Measurements from ENCODE around the gene YIPF4. TPM values are rescaled to one million over a fixed set of nuclear protein-coding genes. Genes with fewer than 3 reads are reported as not detected.
"Not testable (repeated sequence)": the region's sequence is repeated elsewhere in the genome, so short reads cannot be mapped to it uniquely, and the experiment has no call there.

The YIPF4 gene
- total RNA-seq, 1 experiment from 2014 or later = 60.2 TPM

DNA sequence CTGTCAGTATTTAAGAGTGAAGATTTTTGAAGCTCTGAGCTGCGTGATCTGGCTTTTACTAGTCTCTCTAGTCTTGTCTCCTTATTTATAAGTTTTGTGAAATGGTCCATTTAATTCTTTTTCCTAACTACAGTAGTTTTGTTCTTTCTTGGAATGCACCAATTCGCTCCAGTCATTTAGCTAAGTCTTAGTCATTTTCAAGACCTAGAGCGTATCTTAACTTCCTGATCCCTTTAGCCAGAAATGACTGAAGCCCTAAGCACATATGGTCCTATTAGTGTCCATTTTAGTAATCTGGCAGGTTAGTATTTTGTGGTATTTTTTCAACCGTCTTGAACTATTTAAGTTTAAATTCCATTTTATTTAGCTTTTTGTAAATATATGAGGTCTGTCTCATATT is 82.7 kb downstream of the YIPF4 start:
- no peak overlapping the region for H3K27ac Mint-ChIP-seq (ENCODE audit: unreplicated experiment)
- BruUV-seq (replicated peaks) = no TSS peak
- DNase-seq = no peak
- no peaks in the 10 kb centered on the region for H3K9me3 ChIP-seq
- H3K4me1 Mint-ChIP-seq (ENCODE audit: low read depth, unreplicated experiment) = peaks cover 45% of the 10 kb centered on the region
- no peak overlapping the region for H3K4me3 ChIP-seq (ENCODE audit: low read depth, low read length)
- H3K9me3 Mint-ChIP-seq (ENCODE audit: unreplicated experiment) = no peaks in the 10 kb centered on the region
- CTCF ChIA-PET = interaction anchor here (0.6 kb wide), 1 partner anchor 144 kb away, joined by 6 read pairs; no protein-coding TSS in a partner anchor
- no peaks in the 10 kb centered on the region for H3K27me3 Mint-ChIP-seq (ENCODE audit: insufficient read depth, unreplicated experiment)
- peaks cover 16% of the 10 kb centered on the region for H3K4me1 ChIP-seq
- no peaks in the 10 kb centered on the region for H3K36me3 ChIP-seq (ENCODE audit: control insufficient read depth, insufficient read depth, low read length)
- H3K27me3 ChIP-seq (replicated peaks; ENCODE audit: control insufficient read depth, insufficient read depth, low read length) = no peaks in the 10 kb centered on the region
- H3K36me3 Mint-ChIP-seq (ENCODE audit: insufficient read depth, unreplicated experiment) = peaks cover 38% of the 10 kb centered on the region
- POLR2A ChIA-PET = interaction anchor here (0.5 kb wide), 1 partner anchor 167 kb away, joined by 3 read pairs; no protein-coding TSS in a partner anchor
- H3K4me3 Mint-ChIP-seq (ENCODE audit: unreplicated experiment) = no peak overlapping the region
- intact Hi-C loops (cut with micrococcal nuclease; ENCODE audit: unreplicated experiment) = no loop called here
- TF ChIP-seq, protein P1, sequence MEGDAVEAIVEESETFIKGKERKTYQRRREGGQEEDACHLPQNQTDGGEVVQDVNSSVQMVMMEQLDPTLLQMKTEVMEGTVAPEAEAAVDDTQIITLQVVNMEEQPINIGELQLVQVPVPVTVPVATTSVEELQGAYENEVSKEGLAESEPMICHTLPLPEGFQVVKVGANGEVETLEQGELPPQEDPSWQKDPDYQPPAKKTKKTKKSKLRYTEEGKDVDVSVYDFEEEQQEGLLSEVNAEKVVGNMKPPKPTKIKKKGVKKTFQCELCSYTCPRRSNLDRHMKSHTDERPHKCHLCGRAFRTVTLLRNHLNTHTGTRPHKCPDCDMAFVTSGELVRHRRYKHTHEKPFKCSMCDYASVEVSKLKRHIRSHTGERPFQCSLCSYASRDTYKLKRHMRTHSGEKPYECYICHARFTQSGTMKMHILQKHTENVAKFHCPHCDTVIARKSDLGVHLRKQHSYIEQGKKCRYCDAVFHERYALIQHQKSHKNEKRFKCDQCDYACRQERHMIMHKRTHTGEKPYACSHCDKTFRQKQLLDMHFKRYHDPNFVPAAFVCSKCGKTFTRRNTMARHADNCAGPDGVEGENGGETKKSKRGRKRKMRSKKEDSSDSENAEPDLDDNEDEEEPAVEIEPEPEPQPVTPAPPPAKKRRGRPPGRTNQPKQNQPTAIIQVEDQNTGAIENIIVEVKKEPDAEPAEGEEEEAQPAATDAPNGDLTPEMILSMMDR (IDR thresholded peaks at IDR 0.05; ENCODE audit: insufficient read depth in 1 of 2, low read depth in 1 of 2, low read length in 1 of 2, severe bottlenecking in 1 of 2, unreplicated experiment in 1 of 2) = no peak

DNA sequence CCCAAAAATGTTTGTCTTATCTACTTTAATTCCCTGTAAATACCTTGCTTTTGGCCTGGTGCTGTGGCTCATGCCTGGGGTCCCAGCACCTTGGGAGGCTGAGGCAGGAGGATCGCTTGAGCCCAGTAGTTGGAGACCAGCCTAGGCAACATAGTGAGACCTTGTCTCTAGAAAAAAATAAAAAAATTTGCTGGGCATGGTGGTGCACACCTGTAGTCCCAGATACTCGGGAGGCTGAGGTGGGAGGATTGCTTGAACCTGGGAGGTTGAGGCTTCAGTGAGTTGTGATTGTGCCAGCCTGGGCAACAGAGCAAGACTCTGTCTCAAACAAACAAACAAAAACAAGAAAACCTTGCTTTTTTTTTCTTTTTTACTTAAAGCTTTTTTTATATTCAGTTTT is 85.3 kb downstream of the YIPF4 start:
- CTCF ChIA-PET; H3K9me3 Mint-ChIP-seq (ENCODE audit: unreplicated experiment); BruUV-seq (replicated peaks); H3K27ac Mint-ChIP-seq (ENCODE audit: unreplicated experiment); H3K27me3 ChIP-seq (replicated peaks; ENCODE audit: control insufficient read depth, insufficient read depth, low read length); POLR2A ChIA-PET; H3K4me3 ChIP-seq (ENCODE audit: low read depth, low read length); H3K4me3 Mint-ChIP-seq (ENCODE audit: unreplicated experiment); H3K27me3 Mint-ChIP-seq (ENCODE audit: insufficient read depth, unreplicated experiment); H3K9me3 ChIP-seq; DNase-seq; H3K36me3 ChIP-seq (ENCODE audit: control insufficient read depth, insufficient read depth, low read length); intact Hi-C loops (cut with micrococcal nuclease; ENCODE audit: unreplicated experiment): not testable (repeated sequence)
- H3K4me1 ChIP-seq = peaks cover 16% of the 10 kb centered on the region
- Mint-ChIP-seq H3K4me1 (ENCODE audit: low read depth, unreplicated experiment) (peaks cover 45% of the 10 kb centered on the region), H3K36me3 (ENCODE audit: insufficient read depth, unreplicated experiment) (peaks cover 41% of the 10 kb centered on the region)

DNA sequence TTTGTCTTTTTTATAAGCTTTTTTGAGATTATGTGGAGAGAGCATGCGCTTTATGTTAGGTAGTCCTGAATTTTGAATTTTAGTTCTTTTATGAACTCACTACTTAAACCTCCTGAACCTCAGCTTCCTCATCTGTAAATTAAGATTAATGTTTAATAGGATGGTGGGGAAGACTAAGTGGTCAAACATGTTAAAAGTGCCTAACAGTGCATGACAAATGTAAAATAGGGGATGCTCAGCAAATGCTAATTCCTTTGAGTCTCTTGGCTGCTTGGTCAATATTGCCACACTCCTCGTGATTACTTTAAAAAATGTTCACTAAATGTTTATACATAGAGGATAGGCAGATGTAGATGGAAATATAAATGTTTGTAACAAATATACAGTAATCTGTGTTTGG is 85.9 kb downstream of the YIPF4 start:
- Mint-ChIP-seq H3K4me3 (ENCODE audit: unreplicated experiment) (no peak overlapping the region), H3K27ac (ENCODE audit: unreplicated experiment) (no peak overlapping the region), H3K36me3 (ENCODE audit: insufficient read depth, unreplicated experiment) (peaks cover 35% of the 10 kb centered on the region), H3K9me3 (ENCODE audit: unreplicated experiment) (no peaks in the 10 kb centered on the region), H3K4me1 (ENCODE audit: low read depth, unreplicated experiment) (peaks cover 39% of the 10 kb centered on the region), H3K27me3 (ENCODE audit: insufficient read depth, unreplicated experiment) (no peaks in the 10 kb centered on the region)
- POLR2A ChIA-PET = no interaction called here
- Histone ChIP-seq H3K27me3 (replicated peaks; ENCODE audit: control insufficient read depth, insufficient read depth, low read length) (no peaks in the 10 kb centered on the region), H3K36me3 (ENCODE audit: control insufficient read depth, insufficient read depth, low read length) (no peaks in the 10 kb centered on the region), H3K4me3 (ENCODE audit: low read depth, low read length) (no peak overlapping the region), H3K4me1 (peaks cover 13% of the 10 kb centered on the region), H3K9me3 (no peaks in the 10 kb centered on the region)
- TF ChIP-seq, protein P1 (IDR thresholded peaks at IDR 0.05; ENCODE audit: insufficient read depth in 1 of 2, low read depth in 1 of 2, low read length in 1 of 2, severe bottlenecking in 1 of 2, unreplicated experiment in 1 of 2) = no peak
- DNase-seq = no peak
- CTCF ChIA-PET = no interaction called here
- BruUV-seq (replicated peaks) = no TSS peak
- intact Hi-C loops (cut with micrococcal nuclease; ENCODE audit: unreplicated experiment) = no loop called here

DNA sequence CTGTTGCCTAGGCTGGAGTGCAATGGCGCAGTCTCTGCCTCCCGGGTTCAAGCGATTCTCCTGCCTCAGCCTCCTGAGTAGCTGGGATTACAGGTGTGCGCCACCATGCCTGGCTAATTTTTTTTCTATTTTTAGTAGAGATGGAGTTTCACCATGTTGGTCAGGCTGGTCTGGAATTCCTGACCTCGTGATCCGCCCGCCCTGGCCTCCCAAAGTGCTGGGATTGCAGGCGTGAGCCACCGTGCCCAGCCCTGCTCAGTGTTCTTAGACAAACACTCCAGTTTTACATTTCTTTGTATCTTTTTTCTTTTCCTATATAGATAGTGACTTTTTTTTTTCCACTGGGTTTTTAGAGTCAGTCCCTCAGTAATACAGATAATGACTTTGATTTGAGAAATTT is 86.6 kb downstream of the YIPF4 start:
- peaks cover 30% of the 10 kb centered on the region for H3K36me3 Mint-ChIP-seq (ENCODE audit: insufficient read depth, unreplicated experiment)
- peak overlapping the region; percentile 48 for H3K27ac Mint-ChIP-seq (ENCODE audit: unreplicated experiment)
- not testable (repeated sequence) for H3K27me3 ChIP-seq (replicated peaks; ENCODE audit: control insufficient read depth, insufficient read depth, low read length)

DNA sequence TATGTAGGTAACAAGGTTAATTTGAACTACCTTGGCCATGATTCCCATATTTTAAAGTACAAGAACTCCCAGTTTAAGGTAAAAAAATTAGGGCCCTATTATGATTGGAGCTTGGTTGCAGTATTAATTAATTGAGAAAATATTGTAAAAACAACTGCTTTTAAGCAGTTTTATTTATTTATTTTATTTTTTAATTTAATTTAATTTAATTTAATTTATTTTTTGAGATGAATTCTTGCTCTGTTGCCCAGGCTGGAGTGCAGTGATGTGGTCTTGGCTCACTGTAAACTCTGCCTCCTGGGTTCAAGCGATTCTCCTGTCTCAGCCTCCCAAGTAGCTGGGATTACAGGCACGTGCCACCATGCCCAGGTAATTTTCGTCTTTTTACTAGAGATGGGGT is 88.0 kb downstream of the YIPF4 start:
- Mint-ChIP-seq H3K4me1 (ENCODE audit: low read depth, unreplicated experiment) (peaks cover 23% of the 10 kb centered on the region), H3K36me3 (ENCODE audit: insufficient read depth, unreplicated experiment) (peaks cover 26% of the 10 kb centered on the region)
- intact Hi-C loops (cut with micrococcal nuclease; ENCODE audit: unreplicated experiment); POLR2A ChIA-PET; H3K27me3 ChIP-seq (replicated peaks; ENCODE audit: control insufficient read depth, insufficient read depth, low read length); H3K4me3 ChIP-seq (ENCODE audit: low read depth, low read length); H3K9me3 ChIP-seq; H3K4me1 ChIP-seq; DNase-seq; H3K36me3 ChIP-seq (ENCODE audit: control insufficient read depth, insufficient read depth, low read length); BruUV-seq (replicated peaks); H3K27me3 Mint-ChIP-seq (ENCODE audit: insufficient read depth, unreplicated experiment); H3K9me3 Mint-ChIP-seq (ENCODE audit: unreplicated experiment); H3K27ac Mint-ChIP-seq (ENCODE audit: unreplicated experiment); CTCF ChIA-PET; H3K4me3 Mint-ChIP-seq (ENCODE audit: unreplicated experiment): not testable (repeated sequence)

More for the DNA sequence above, 86.6 kb downstream of the YIPF4 start:
- H3K9me3 Mint-ChIP-seq (ENCODE audit: unreplicated experiment); H3K4me1 ChIP-seq; H3K4me3 ChIP-seq (ENCODE audit: low read depth, low read length); intact Hi-C loops (cut with micrococcal nuclease; ENCODE audit: unreplicated experiment); H3K36me3 ChIP-seq (ENCODE audit: control insufficient read depth, insufficient read depth, low read length); BruUV-seq (replicated peaks); H3K27me3 Mint-ChIP-seq (ENCODE audit: insufficient read depth, unreplicated experiment); H3K9me3 ChIP-seq; DNase-seq; CTCF ChIA-PET; H3K4me3 Mint-ChIP-seq (ENCODE audit: unreplicated experiment); POLR2A ChIA-PET: not testable (repeated sequence)
- peaks cover 32% of the 10 kb centered on the region for H3K4me1 Mint-ChIP-seq (ENCODE audit: low read depth, unreplicated experiment)
